ENCODE measurements around the gene PDGFRA.

Gene PDGFRA

GRCh38 chr4:54255881-54256280, 26.8 kb downstream of the PDGFRA start:
- H3K4me3 ChIP-seq (ENCODE audit: low read depth, low read length): no peak overlapping the region

GRCh38 chr4:54256491-54257486, 27.7 kb downstream of the PDGFRA start:
- H3K4me3 ChIP-seq (ENCODE audit: low read depth, low read length): no peak overlapping the region

DNA sequence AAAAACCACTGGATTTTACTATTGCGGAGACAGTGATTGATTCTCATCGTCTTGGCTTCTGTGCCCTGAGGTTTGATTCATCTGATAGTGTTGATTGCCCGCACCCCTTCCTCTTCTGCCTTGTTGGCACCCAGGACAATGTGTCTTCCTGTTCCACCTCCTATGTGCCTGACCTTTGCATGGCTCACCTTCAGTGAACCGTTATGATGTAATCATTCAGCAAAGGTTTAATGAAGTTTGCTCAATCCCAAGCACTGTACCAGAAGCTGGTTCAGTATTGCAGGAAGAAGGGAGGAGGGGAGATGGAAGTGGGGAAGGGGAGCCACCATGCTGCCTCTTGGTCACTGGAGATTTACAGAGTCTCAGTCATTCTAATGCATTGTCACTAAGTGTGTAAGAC, 36.3 kb downstream of the PDGFRA start:
- no peak overlapping the region for H3K4me3 ChIP-seq (ENCODE audit: low read depth, low read length)

GRCh38 chr4:54268151-54268550, 39.1 kb downstream of the PDGFRA start:
- H3K4me3 ChIP-seq (ENCODE audit: low read depth, low read length): no peak overlapping the region

DNA sequence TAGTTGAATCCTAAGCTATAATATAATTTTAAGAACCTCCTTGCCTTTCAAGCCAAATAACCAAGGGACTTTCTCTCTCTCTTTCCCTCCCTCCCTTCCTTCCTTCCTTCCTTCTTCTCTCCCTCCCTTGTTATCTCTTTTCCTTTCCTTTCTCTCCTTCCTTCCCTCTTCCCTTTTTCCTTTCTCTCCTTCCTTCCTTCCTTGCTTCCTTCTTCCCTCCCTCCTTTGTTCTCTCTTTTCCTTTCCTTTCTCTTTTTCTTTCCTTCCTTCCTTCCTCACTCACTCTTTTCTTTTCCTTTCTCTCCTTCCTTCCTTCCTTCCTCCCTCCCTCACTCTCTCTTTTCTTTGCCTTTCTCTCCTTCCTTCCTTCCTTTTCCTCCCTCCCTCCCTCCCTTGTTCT, 42.4 kb downstream of the PDGFRA start:
- no peak overlapping the region for H3K4me3 ChIP-seq (ENCODE audit: low read depth, low read length)

GRCh38 chr4:54272051-54272450, 43.0 kb downstream of the PDGFRA start:
- no peak overlapping the region for H3K4me3 ChIP-seq (ENCODE audit: low read depth, low read length)

DNA sequence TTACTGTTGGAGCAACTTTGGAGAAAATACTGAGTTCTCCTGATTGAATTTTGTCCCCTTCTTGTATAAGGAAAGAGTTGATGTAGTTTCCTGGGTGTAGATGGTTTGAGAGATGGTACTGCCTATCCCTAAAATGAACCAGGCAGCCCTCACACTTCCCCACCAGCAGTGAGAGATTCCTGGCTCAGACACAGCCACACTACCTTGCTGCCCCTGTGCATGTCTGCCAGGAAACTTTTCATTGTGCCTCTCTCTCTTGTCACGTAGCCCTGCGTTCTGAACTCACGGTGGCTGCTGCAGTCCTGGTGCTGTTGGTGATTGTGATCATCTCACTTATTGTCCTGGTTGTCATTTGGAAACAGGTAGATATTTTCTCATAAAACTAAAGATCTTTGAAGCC, 45.2 kb downstream of the PDGFRA start:
- no peak overlapping the region for H3K4me3 ChIP-seq (ENCODE audit: low read depth, low read length)

DNA sequence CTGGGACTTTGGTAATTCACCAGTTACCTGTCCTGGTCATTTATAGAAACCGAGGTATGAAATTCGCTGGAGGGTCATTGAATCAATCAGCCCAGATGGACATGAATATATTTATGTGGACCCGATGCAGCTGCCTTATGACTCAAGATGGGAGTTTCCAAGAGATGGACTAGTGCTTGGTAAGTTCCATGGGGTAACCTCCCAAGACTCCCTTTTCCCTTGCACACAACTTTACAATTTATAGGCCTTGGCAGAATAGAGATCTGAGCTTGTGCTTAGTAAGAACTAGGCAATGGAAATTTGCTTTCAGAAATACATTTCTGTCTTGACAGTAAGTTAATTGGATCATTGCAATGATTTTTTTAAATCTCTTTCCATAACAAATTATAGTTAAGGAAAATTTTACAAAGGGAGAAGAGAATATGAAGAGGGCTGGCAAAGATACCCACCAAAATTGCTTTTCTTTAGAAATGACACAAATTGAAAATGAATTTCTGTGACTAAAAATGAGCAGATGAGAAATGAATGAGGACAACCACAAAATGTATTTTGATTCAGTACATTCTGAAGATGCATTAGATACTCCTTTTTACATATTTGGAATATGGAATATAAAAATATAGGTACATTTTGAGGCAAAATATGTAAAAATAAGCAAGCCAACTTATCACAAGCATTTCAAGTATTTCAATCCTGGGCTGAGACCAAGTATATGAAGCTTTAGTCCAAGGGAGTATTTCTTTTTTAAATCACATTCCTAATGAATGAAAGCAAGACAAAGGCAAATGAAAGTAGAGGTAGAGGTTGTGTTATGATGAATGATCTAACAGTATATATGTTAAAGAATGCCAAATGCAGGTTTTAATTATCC, 45.9 kb downstream of the PDGFRA start:
- no peak overlapping the region for H3K4me3 ChIP-seq (ENCODE audit: low read depth, low read length)

GRCh38 chr4:54276641-54277430, 47.7 kb downstream of the PDGFRA start:
- H3K4me3 ChIP-seq (ENCODE audit: low read depth, low read length): peak overlapping the region; percentile 22

- H3K4me3 ChIP-seq (ENCODE audit: low read depth, low read length): no peak overlapping the region
These were observed 48.6 kb downstream of the PDGFRA start for GRCh38 chr4:54277691-54278090.

GRCh38 chr4:54278216-54278615, 49.1 kb downstream of the PDGFRA start:
- H3K4me3 ChIP-seq (ENCODE audit: low read depth, low read length): no peak overlapping the region

GRCh38 chr4:54281054-54281766, 52.1 kb downstream of the PDGFRA start:
- no peak overlapping the region for H3K4me3 ChIP-seq (ENCODE audit: low read depth, low read length)

GRCh38 chr4:54282837-54283236, 53.7 kb downstream of the PDGFRA start:
- H3K4me3 ChIP-seq (ENCODE audit: low read depth, low read length): no peak overlapping the region

GRCh38 chr4:54289316-54289715, 60.2 kb downstream of the PDGFRA start:
- H3K4me3 ChIP-seq (ENCODE audit: low read depth, low read length): no peak overlapping the region

GRCh38 chr4:54290980-54291379, 61.9 kb downstream of the PDGFRA start:
- H3K4me3 ChIP-seq (ENCODE audit: low read depth, low read length): no peak overlapping the region

DNA sequence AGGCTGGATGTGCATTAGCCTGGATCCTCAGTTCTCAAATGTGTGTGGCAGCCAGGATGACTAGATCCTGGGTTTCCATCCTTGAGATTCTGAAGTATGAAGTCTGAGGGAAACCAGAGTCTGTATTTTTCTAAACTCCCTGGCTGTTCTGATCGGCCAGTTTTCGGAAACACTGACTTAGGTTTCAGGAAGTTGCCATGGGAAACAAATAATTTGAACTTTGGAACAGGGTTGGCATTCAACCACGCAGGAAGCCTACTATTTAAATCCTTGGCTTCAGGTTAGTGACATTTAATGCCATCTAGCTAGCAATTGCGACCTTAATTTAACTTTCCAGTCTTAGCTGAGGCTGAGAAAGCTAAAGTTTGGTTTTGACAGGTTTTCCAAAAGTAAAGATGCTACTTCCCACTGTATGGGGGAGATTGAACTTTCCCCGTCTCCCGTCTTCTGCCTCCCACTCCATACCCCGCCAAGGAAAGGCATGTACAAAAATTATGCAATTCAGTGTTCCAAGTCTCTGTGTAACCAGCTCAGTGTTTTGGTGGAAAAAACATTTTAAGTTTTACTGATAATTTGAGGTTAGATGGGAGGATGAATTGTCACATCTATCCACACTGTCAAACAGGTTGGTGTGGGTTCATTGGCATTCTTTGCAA, 67.6 kb downstream of the PDGFRA start:
- no peak overlapping the region for H3K4me3 ChIP-seq (ENCODE audit: low read depth, low read length)

GRCh38 chr4:54308110-54308509, 79.0 kb downstream of the PDGFRA start:
- no peak overlapping the region for H3K4me3 ChIP-seq (ENCODE audit: low read depth, low read length)

GRCh38 chr4:54315561-54316538, 86.8 kb downstream of the PDGFRA start:
- no peak overlapping the region for H3K4me3 ChIP-seq (ENCODE audit: low read depth, low read length)

DNA sequence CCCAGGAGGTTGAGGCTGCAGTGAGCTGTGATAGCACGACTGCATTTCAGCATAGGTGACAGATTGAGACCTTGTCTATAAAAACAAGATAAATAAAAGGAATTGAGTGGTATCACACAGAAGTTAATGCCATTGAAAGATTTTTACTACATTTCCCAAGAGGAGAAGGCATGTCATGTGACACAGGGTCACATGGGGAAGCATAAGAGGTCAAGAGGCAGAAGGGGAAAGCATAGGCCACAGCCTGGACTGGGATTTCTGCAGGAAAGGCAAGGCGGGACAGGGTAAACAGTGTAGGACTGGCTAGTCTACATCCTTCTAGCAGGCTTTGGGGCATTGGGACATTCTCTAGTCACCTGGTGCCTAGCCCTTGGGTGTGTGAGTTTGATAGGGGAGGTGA, 88.6 kb downstream of the PDGFRA start:
- no peak overlapping the region for H3K4me3 ChIP-seq (ENCODE audit: low read depth, low read length)

Data from iPS-11a (cell line).